ENCODE measurements around the gene MYOCD.

The MYOCD gene

GRCh38 chr17:12756786-12757185 lies 91.1 kb downstream of the MYOCD start:
- no peak for DNase-seq (ENCODE audit: low spot score)

DNA sequence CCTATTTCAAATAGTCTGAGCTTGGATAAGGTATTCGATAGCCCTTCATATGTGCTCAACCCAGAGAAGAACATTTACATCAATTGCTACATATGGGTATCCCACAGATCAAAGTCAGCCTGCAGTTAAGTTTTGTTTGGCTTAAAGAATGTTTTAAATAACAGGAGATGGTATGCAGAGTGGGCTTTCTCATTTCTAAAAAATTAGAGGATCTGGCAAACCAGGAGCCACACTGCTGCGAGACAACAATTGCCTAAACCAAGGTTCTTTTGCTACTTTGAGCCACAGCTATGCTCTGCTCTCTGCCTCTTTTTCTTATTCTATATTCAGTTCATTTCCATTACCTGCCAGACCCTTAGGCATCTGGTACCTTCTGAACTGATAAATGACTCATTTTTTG lies 93.4 kb downstream of the MYOCD start:
- DNase-seq (ENCODE audit: low spot score): no peak

- no peak for DNase-seq (ENCODE audit: low spot score)
These were observed 99.9 kb downstream of the MYOCD start for GRCh38 chr17:12765548-12765947.

DNA sequence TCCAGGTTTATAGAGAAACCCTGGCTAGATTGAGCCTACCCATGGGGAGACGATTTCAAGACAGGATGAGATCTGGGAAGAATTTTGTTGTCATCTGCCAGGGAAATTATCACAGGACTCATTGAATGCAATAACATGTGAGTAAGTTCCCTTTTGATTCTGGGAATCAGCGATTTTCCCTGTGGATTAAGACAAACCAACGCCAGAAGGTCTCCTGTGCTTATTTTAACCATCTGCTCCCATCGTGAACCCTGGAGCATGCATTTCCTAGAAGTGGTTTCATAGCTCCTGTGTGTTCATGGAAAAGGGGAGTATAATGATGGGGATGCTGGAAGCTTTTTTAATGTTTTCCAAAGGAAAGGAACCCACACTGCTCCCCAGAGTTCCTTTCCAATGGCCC lies 102.6 kb downstream of the MYOCD start:
- no peak for DNase-seq (ENCODE audit: low spot score)

DNA sequence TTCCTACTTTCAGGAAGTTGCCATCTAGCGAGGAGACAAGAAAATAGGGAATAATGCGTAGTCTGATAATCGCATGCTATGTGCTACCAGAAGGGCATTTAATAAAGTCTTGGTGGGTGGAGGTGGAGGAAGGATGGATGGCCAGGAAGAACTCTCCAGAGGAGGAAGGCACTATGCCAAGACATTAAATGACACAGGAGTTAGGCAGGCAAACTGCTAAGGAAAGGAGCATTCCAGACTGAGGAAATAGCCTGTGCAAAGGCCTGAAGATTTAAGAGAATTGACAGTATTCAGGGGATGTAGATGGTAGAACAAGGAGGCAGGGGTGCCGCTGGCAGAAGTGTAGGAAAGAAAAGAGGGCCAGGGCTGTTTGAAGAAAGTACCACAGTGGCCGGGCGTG lies 104.3 kb downstream of the MYOCD start:
- no peak for DNase-seq (ENCODE audit: low spot score)

- DNase-seq (ENCODE audit: low spot score): no peak
These were observed 107.5 kb downstream of the MYOCD start for GRCh38 chr17:12773153-12773552.

- DNase-seq (ENCODE audit: low spot score): no peak
These were observed 123.4 kb downstream of the MYOCD start for GRCh38 chr17:12789075-12789480.

DNA sequence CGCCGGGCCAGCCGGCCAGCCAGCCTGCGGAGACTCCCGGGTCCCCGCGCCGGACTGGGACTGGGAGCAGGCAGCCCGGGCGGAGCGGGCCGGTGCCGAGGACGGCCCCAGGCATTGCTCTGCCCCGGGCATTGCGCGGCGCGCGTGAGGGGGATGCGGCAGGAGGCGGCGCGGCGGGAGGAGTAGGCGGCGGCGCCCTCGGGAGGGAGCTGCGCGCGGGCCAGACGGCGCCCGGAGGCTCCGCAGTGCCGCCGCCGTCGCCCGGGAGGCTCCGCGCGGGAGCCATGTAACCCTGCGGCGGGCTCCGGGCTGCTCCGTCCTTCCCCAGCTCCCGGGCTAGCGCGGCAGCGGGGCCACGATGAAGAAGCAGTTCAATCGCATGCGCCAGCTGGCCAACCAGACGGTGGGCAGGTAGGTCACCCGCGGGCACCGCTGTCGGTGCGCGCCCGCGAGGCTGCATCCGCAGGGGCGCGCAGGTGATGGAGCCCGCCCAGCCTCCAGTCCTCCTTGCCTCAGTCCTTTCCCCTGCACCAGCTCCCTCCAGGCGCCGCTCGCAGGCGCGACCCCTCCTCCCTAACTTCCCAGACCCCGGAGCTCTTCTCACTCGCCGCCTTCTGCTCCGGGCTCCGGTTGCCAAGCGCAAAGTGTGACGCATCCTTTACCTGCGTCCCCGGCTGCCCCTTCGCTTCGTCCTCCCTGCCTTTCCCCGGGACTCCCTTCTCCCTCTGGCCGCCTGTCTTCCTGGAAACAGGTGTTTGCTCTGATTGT lies 124.0 kb downstream of the MYOCD start, which contains the start of gene ARHGAP44:
Gene ARHGAP44, plus strand, starts transcription at position 18 of the 768 bp plus-strand sequence. Its CDS starts 341 bp downstream, at position 359.
- peak; percentile 59 for DNase-seq (ENCODE audit: low spot score)

GRCh38 chr17:12790249-12791106 lies 124.8 kb downstream of the MYOCD start:
- no peak for DNase-seq (ENCODE audit: low spot score)

GRCh38 chr17:12794919-12795532 lies 129.3 kb downstream of the MYOCD start:
- DNase-seq (ENCODE audit: low spot score): no peak

- DNase-seq (ENCODE audit: low spot score): no peak
These were observed 135.2 kb downstream of the MYOCD start for GRCh38 chr17:12800855-12801365.

DNA sequence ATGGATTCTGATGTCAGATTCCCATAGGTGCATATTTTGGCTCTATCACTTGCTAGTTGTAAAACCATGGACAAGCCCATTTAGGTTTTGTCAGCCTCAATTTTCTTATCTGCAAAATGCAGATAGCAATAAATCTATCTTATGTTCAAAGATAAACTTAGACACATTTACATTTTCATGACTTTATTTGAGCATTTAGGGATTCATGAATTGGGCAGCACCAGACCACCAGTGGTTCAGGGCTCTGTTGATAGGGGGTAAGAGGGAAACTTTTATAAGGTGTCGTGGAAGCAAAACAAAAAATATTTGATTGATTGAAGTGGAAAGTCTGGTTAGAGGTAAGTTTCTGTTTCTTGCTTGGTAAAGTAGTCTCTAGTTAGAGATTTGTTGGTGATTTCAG lies 140.9 kb downstream of the MYOCD start:
- DNase-seq (ENCODE audit: low spot score): no peak

- no peak for DNase-seq (ENCODE audit: low spot score)
These were observed 143.0 kb downstream of the MYOCD start for GRCh38 chr17:12808723-12809122.

DNA sequence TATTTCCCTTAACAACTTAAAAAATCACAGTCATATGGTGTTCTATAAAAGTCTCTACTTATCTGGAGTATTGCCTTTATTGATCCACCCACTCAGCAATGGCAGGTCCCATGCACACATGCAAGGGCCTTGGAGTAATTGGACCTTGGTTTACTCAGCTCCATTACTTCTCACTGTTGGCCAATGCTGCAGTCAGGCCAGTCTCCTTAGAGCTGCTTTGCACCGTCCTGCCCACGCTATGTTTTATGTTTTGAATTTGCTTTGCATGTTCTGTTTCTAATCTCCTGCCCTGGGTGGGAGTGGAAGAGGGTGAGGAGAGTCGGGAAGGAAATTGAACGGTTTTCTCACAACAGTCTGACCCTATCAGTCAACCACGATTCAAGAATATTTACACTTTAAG lies 147.2 kb downstream of the MYOCD start:
- no peak for DNase-seq (ENCODE audit: low spot score)

GRCh38 chr17:12813664-12814063 lies 148.0 kb downstream of the MYOCD start:
- DNase-seq (ENCODE audit: low spot score): no peak

GRCh38 chr17:12814718-12815117 lies 149.0 kb downstream of the MYOCD start:
- DNase-seq (ENCODE audit: low spot score): no peak

DNA sequence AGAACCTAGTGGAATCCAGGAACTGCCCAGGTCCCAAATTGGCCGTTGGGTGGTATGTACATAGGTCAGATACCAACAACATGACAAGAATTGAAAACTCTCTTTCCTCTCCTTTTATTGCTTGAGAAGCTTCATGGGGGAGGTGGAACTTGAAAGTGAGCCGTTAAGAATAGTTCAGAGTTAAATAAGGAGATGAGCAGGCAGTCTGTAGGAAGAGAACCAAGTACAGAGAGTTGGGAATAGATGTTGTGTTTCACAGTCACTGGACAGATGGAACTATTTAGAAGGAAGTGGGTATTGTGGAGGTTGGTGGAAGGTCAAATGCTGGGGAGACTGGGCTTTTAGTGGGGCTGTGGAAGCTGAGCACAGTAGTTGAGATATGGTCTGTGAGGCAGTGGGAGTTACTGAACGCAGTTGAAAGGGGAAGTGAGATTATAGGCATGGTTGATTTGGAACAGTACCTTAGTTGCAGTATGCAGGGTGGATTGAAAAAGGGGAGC lies 150.0 kb downstream of the MYOCD start:
- no peak for DNase-seq (ENCODE audit: low spot score)

All from HuH-7.5 (cell line).